Embryonic facial prominence (tissue), 1 donor: ENCODE results near the gene BTBD9.

Experiments
- DNase-seq: peaks from one replicate; pipeline ENCODE4 v3.0.0-alpha.2; 2016; ENCODE audit errors: extremely low spot score

Gene BTBD9

GRCh38 chr6:38555606-38556005 lies 84.1 kb downstream of the BTBD9 start:
- DNase-seq, result no peak

DNA sequence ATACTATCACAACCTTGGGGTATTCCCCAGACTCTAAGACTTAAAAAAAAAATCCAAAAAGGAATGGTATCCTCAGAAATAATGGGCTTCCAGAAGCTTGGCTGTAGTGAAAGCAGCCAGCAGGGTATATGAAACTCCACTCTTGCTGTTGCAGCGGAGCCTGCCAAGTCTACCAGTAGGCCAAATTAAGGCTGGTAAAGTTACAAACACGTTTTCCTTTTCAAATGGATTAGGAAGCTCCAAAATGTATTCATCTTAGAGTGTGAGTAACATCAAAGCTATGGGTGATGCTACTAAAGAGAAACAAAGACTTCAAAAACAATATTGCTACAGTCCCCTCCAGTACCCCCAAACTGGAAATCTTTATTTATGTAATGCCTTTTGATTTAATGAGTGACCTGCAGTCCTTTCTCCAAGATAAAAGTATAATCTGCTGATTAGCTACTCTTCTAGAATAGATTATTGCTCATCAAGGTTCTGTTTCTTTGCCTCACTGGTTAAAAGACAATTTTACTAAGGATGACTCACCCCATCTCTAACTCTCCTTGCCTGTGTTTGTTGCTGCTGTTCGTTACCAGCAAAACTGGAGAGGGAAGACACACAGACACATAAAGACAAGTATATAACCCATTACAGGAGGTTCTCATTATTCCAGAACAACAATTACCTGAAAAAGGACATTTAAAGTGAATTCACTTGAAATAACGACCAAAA lies 84.9 kb downstream of the BTBD9 start:
- DNase-seq, result no peak

- DNase-seq, result no peak
Measured at GRCh38 chr6:38554014-38554413, 85.7 kb downstream of the BTBD9 start.

DNA sequence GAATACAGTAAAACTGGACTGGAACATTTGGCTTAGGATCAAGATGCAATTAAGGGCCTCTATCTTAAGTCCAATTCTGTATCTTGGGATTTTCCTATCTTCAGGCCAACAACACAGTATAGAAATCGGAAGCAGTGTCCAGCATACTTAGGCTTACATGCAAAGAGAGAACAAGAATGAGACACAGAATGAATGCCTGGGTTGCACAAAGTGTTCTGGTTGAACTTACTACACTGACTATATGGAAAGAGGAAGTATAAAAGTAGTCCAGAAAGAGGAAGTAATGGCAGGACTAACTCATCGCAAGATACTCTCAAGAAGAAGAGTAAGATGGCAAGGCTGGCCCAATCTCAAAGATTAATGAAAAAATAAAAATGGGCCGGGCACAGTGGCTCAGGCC lies 87.6 kb downstream of the BTBD9 start:
- no peak for DNase-seq

DNA sequence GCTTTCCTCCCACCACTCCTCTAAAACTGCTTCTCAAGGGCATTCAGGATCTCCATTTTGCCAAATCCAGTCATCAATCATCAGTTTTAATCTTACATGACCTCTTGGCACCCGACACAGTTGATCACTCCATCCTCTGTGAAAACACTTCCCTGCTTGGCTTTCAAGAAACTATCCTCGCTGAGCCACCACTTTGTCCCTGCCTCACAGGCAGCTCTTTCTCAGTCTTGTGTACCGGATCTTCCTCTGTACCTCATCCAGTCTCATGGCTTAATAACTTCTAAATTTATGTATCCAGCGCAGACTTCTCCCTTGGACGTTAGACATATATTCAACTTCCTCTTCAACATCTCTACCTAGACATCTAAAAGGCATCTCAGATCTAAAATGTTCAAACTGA lies 89.9 kb downstream of the BTBD9 start:
- DNase-seq, result no peak

GRCh38 chr6:38549180-38549579 lies 90.5 kb downstream of the BTBD9 start:
- DNase-seq, result no peak

DNA sequence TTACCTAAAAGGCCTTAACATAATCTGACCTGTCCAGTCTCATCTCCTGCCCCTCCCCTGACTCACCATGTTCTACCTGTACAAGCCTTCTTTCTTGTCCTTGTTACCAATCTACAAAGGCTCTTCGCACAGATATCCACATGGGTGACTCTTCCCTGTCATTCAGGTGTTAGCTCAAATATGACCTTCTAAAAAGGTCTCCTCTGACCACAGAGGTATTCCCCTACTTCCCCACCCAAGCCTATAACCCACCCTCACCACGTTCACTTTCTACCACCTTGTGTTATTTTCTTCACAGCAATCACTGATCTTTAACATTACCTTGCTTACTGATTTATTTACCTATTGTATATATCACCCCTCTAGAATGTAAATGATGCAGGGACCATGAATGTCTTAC lies 96.7 kb downstream of the BTBD9 start:
- no peak for DNase-seq

DNA sequence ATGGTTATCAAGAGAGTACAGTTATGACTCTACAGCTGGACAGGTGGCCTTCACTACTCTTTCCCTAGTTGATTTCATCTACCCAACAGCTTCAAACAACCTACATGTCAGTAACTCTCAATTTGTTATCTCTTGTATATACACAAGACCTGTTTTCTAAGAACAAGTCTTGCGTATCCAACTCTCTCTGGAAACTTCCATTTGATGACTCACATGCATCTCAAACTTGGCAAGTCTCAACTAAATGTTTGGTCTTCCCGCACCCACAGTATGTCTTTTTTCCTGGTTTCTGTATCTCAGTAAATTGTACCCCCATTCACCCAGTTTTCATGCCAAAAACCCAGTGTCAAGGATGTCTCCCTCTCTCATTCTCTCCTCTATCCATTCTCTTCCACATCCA lies 97.7 kb downstream of the BTBD9 start:
- DNase-seq, result no peak

DNA sequence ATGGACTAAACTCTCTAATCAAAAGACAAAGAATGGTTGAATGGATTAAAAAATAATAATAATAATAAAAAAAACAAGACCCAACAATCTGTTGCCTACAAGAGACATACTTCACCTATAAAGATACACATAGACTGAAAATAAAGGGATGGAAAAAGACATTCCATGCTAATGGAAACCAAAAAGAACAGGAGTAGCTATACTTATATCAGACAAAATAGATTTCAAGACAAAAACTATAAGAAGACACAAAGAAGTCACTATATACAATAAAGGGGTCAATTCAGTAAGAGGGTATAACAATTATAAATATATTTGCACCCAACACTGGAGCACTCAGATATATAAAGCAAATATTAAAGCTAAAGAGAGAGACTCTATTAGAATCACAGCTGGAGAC lies 106.7 kb downstream of the BTBD9 start:
- DNase-seq, result no peak

GRCh38 chr6:38531134-38531533 lies 108.6 kb downstream of the BTBD9 start:
- no peak for DNase-seq

DNA sequence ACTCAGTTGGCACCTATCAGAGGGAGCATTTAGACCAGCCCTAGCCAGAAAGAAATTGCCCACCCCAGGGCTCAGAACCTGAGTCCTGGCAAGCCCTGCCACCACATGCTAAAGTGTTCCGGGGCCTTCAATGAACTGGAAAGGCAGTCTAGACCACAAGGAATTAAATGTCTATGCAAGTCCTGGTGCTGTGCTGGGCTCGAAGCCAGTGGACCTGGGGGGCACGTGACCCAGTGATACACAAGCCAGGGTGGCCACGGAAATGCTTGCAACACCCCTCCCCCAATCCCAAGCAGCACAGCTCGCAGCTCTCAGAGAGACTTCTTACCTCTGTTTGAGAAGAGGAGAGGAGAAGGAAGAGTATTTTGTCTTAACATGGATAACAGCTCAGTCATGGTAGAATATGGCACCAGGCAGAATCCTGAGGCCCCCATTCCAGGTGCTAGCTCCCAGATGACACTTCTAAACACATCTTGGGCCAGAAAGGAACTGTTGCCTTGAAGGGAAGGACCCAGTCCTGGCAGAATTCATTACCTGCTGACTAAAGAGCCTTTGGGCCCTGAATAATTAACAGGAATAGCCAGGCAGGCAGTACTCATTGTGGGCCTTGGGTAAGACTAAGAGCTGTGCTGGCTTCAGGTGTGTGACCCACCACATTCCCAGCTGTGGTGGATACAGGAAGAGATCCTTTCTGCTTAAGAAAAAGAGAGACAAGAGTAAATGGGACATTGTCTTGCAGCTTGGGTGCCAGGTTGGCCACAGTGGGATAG lies 111.3 kb downstream of the BTBD9 start:
- no peak for DNase-seq

DNA sequence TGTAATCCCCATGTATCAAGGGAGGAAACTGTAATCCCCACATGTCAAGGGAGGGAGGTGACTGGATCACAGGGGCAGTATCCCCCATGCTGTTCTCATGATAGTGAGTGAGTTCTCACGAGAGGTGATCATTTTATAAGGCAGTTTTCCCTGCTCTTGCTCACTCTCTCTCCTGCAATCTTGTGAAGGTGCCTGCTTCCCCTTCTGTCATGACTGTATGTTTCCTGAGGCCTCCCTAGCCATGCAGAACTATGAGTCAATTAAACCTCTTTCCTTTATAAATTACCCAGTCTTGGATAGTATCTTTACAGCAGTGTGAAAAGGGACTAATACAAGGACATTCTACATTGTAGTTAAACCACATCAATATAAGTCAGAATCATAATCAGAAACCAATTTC lies 112.4 kb downstream of the BTBD9 start:
- no peak for DNase-seq

DNA sequence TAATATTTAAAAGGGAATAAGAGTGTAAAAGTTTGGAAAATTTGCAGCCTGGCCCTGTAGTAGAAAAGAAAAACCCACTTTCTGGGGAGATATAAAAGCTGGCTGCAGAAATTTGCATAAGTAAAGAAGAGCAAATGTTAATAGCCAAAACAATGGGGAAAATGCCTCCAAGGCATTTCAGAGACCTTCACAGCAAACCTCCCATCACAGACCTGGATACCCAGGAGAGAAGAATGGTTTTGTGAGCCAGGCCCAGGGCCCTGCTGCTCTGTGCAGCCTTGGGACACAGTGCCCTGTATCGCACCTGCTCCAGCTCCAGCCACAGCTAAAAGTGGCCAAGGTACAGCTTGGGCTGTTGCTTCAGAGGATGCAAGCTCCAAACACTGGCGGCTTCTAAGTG lies 113.8 kb downstream of the BTBD9 start:
- no peak for DNase-seq

DNA sequence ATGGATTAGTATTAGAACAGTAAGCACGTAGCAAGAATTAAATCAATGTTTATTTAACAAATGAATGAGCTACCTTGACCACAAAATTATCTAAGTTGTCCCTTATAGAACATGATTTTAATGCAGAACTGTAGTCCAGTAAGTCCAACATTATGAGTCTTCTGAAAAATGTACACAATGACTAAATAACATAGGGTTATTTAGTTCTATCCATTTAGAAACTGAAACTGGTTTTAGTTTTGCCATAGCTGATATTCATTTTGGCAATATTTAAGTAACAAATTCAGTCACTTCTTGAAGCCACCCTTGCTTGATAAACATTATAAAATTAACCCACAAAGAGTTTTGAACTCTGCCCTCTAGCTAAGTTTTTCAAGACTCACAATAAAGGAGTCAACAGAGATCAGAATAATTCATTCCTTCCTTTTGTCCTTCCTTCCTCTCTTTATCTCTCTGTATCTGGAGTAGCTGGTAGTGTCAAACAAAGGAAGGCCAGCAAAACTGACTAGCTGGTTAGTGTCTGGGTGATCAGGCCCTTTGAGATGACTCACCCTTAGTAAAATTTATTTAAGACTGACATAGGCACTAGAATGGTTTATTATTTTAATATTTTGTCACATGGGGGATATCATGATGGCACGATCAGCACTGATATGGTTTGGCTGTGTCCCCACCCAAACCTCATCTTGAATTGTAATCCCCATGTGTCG lies 115.1 kb downstream of the BTBD9 start:
- no peak for DNase-seq

- DNase-seq, result no peak
Measured at GRCh38 chr6:38522322-38522721, 117.4 kb downstream of the BTBD9 start.

- DNase-seq, result no peak
Measured at GRCh38 chr6:38518511-38519304, 121.0 kb downstream of the BTBD9 start.

- DNase-seq, result no peak
Measured at GRCh38 chr6:38517005-38517404, 122.7 kb downstream of the BTBD9 start.

- no peak for DNase-seq
Measured at GRCh38 chr6:38514399-38514798, 125.3 kb downstream of the BTBD9 start.

- DNase-seq, result no peak
Measured at GRCh38 chr6:38512211-38512610, 127.5 kb downstream of the BTBD9 start.

- DNase-seq, result no peak
Measured at GRCh38 chr6:38510205-38510604, 129.5 kb downstream of the BTBD9 start.

DNA sequence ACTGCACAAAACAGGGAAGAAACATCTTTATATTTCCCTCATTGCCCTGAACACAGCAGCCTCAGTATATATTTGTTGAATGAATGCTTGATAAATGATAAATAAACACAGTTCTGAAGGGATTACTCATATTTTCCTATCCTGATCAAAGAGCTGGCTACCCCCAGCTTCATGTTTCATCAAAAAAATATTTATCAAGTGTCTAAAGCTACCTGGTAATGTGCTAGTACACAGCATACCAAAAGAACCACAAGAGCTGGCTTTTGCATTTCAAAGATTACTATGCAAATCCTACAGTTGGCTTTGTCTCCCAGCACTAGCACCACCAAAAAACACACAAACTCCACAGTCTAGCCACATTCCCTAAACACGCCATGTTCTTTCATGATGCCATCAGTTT lies 130.0 kb downstream of the BTBD9 start:
- DNase-seq, result no peak

DNA sequence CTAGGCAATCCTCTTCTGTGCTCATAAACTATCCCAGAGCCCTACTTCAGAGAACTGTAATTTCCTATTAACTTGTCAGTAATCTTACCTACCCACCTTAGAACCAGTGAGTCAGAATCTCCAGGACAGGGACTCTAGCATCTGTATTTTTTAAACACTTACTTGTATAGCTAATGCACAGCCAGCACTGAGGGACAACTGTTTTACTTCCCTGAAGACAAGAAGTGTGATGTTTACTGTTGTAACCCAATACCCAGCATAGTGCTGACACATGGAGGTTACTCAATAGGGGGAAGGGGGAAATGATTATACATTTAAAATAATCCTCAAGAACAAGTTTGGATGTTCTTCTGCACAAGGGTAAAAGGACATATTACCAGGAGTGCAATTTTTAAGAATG lies 130.8 kb downstream of the BTBD9 start:
- no peak for DNase-seq
